ENCODE data around the gene ARHGAP23.

- no peak for TF ChIP-seq CTCF (IDR thresholded peaks at IDR 0.05; ENCODE audit: poor library complexity)
- TF ChIP-seq EZH2 (IDR thresholded peaks at IDR 0.05; ENCODE audit: borderline replicate concordance), result no peak
- TF ChIP-seq EZH2phosphoT487 (IDR thresholded peaks at IDR 0.05; ENCODE audit: low read depth, severe bottlenecking, unreplicated experiment), result no peak
Observed at GRCh38 chr17:38476549-38476948, 48.3 kb downstream of the ARHGAP23 start.

All from hepatocyte (in vitro differentiated cells).